GM21390 (cell line): ENCODE measurements around the gene SKAP1.
A peak's percentile ranks its signal among the peaks of the same experiment; 100 is the strongest.
"Not testable (repeated sequence)": the region's sequence is repeated elsewhere in the genome, so short reads cannot be mapped to it uniquely, and the experiment has no call there.

Source experiments
- ATAC-seq: cut with Tn5 transposase; IDR thresholded peaks from one replicate; pipeline ENCODE4 v1.9.1; 2021; ENCODE audit not compliant: unreplicated experiment

SKAP1 gene

DNA sequence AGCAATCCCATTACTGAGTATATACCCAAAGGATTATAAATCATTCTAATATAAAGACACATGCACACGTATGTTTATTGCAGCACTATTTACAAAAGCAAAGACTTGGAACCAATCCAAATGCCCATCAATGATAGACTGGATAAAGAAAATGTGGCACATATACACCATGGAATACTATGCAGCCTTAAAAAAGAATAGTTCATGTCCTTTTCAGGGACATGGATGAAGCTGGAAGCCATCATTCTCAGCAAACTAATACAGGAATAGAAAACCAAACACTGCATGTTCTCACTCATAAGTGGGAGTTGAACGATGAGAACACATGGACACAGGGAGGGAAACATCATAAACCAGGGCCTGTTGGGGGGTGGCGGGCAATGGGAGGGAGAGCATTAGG is 19.3 kb upstream of the SKAP1 start:
- ATAC-seq: not testable (repeated sequence)

GRCh38 chr17:48445248-48445620 is 15.2 kb upstream of the SKAP1 start:
- no peak for ATAC-seq

GRCh38 chr17:48444516-48445247 is 14.7 kb upstream of the SKAP1 start:
- ATAC-seq: no peak

DNA sequence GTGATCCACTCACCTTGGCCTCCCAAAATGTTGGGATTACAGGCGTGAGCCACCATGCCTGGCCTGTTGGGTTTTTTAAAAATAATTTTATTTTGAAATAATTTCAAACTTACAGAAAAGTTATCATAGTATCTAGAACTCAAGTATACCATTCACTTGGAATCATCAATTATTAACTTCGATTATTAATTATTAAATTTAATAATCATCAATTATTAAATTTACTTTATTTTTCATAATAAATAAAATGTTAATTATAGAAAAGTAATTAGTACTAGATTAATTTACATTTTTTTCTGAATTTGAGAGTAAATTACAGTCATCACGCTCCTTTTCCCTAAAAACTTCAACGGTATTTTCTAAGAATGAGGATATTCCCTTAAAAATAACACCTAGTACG is 13.7 kb upstream of the SKAP1 start:
- ATAC-seq: no peak

GRCh38 chr17:48442819-48443218 is 12.8 kb upstream of the SKAP1 start:
- no peak for ATAC-seq

DNA sequence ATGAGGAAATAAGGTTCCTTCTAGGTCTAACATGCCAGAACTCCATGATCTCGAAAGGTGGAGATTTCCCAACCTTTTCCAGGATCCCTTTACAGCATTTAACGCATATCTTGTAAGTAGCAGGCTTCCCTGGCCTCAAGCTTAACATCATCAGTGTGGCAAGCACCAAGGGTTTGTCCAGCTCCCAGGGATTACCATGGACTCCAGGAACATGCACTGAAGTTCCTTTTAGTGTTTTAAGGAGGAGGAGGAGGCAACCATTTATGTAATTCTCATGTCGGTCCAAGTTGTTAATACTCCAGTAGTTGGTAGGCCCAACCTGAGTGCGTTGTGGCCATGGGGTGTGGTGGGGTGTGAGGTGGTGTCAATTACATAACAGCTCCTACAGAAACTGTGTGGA is 11.8 kb upstream of the SKAP1 start:
- ATAC-seq: no peak

DNA sequence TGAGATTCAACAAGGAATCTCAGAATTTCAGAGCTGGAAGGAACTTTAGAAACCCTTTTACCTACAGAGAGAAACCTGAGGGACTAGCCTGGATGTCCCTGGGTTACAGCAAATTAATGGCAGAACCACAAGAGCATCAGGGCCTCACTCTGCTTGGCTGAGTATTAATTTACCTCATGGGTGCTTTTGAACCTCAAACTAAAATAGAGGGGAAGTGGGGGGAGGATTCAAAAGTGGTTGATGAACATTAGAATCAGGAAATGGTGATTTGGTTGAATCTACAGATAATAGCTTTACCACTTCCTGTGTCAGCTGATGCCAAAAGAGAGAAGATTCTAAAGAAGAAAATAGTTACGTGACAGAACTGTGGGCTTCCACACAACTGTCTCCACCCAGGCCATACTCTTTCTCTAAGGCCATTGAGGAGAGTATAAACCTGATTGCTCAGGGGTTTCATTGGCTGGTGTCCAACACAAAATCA is 11.3 kb upstream of the SKAP1 start:
- peak; percentile 70 for ATAC-seq

GRCh38 chr17:48440669-48441068 is 10.7 kb upstream of the SKAP1 start:
- no peak for ATAC-seq

- ATAC-seq: no peak
These were observed 10.0 kb upstream of the SKAP1 start for GRCh38 chr17:48439875-48440505.

DNA sequence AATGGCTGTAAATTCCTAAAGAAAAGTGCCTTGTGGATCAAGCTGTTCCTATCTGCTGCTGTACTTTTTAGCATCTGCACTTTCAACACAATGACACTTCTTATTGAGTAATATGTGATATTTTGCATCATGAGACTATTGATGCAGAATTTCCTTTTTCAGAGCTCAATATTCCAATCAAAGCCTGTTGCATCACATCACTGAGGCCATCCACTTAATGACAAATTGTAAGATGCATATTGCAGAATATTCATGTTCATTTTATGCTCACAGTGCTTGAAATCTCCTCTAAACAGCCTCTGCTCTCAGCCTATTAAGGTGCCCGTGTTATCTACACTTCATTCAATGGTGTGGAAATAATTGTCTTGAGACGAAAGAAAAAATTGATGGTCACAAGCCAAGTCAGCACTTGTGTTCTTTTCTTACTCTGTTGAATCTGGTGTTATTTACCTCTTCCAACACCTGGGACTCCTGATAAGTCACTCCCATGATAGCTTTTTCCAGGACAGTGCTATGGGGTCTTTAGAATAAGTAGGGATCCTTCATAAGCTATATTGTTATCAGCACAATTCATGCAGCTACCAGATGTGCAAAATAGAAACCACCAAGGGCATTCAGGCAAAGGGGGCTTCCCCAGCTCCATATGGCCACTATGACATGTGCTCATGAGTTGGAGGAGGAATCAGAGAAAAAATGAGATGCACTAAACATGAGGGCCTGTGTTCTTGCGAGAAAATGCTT is 9.3 kb upstream of the SKAP1 start:
- no peak for ATAC-seq

- no peak for ATAC-seq
These were observed 8.6 kb upstream of the SKAP1 start for GRCh38 chr17:48438516-48439061.

DNA sequence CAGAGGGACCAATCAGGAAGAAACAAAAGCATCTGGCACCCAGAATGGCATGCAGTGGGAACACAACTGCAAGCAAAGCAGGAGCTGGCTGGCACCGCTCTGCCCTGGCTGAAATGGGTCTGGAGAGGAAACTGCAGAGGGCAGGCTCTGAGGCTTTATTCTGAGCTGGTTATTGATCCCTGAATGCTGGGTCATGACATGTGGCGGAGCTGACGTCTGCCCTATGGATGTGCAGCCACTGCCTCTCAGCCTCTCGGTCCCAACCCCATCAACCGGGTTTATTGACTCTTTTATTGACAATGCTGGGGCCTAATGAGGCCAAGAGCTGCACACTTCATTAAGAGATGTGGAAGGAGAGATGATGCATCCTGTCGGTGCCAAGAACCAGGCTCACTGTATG is 3.9 kb upstream of the SKAP1 start:
- ATAC-seq: no peak

- ATAC-seq: no peak
These were observed 3.1 kb upstream of the SKAP1 start for GRCh38 chr17:48432820-48433775.

- no peak for ATAC-seq
These were observed 858 bp downstream of the SKAP1 start for GRCh38 chr17:48429156-48429555.

GRCh38 chr17:48427598-48427997 is 2.4 kb downstream of the SKAP1 start:
- peak; percentile 51 for ATAC-seq

DNA sequence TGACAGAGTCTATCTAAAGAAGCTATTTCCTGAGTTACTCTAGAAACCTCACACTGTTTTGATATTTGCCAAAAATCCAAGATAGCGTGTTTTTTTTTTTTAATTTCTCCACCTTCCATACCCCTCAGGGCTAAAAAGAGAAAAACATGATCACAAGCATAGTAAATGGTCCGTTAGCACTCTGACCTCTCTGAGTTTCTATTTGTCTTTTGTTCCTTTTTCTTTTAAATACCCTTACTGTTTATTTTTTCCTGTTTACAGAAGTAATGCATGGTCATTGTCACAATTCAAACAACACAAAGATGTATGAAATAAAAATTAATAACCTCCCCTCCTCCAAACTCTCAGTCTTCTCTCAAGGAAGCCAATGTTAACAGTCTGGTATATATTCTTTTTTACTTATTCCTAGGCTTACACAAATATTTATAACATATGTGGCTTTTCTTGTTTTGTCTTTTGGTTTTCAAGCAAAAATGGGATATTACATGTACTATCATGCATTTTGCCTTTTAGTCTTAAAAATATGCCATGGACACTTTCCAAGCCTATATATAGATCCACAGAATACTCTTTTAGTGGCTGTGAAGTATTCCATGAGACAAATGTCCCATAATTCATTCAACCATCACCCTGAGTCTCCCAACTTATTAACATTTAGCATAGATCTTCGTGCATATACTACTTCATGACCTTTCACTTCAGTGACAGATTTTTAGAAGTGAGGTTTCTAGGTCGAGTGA is 3.1 kb downstream of the SKAP1 start:
- no peak for ATAC-seq

- ATAC-seq: no peak
These were observed 3.9 kb downstream of the SKAP1 start for GRCh38 chr17:48426019-48426665.

- not testable (repeated sequence) for ATAC-seq
These were observed 8.0 kb downstream of the SKAP1 start for GRCh38 chr17:48422060-48422459.

GRCh38 chr17:48420823-48421222 is 9.2 kb downstream of the SKAP1 start:
- ATAC-seq: no peak
